Measurements from ENCODE around the gene ATOSA.

GRCh38 chr15:52672661-52673060 lies 6.5 kb downstream of the ATOSA start:
- no peak for TF ChIP-seq POLR2AphosphoS5 (IDR thresholded peaks at IDR 0.05; ENCODE audit: borderline replicate concordance, low read depth, low read length)
- no peak for TF ChIP-seq FOXP2 (optimal IDR thresholded peaks at IDR 0.05; ENCODE audit: control extremely low read depth, extremely low read length, insufficient read depth)
- TF ChIP-seq EZH2 (IDR thresholded peaks at IDR 0.05): no peak
